Progenitor cell of endocrine pancreas (in vitro differentiated cells): ENCODE measurements around the gene TNNI2. TPM values are rescaled to one million over a fixed set of nuclear protein-coding genes. Genes with fewer than 3 reads are reported as not detected.

Experiments used
- DNase-seq: peaks from one replicate; pipeline ENCODE4 v3.0.0; 2021; ENCODE audit warnings: low spot score; ENCODE audit not compliant: unreplicated experiment
- H3K27ac Mint-ChIP-seq: 2 replicates; pipeline ENCODE4 v1.8.0; 2021; ENCODE audit warnings: mild to moderate bottlenecking, moderate library complexity, mixed read lengths
- H3K27me3 Mint-ChIP-seq: 2 replicates; pipeline ENCODE4 v1.8.0; 2021; ENCODE audit warnings: mixed read lengths
- H3K36me3 Mint-ChIP-seq: 2 replicates; pipeline ENCODE4 v1.8.0; 2022; ENCODE audit warnings: mixed read lengths; ENCODE audit not compliant: insufficient read depth
- H3K4me1 Mint-ChIP-seq: 2 replicates; pipeline ENCODE4 v1.8.0; 2021; ENCODE audit warnings: low read depth, mixed read lengths
- H3K4me3 Mint-ChIP-seq: 2 replicates; pipeline ENCODE4 v1.8.0; 2021; ENCODE audit warnings: low read depth, mild to moderate bottlenecking, moderate library complexity, mixed read lengths
- H3K9me3 Mint-ChIP-seq: 2 replicates; pipeline ENCODE4 v1.8.0; 2021; ENCODE audit warnings: low read depth, mixed read lengths
- CTCF ChIP-seq: fragments of 200-600 bp; sonication (generic); IDR thresholded peaks from one replicate; pipeline ENCODE4 v1.5.0; 2021; ENCODE audit warnings: antibody characterized with exemption, mild to moderate bottlenecking; ENCODE audit not compliant: unreplicated experiment
- total RNA-seq: library from RNA; stranded (reverse); gene quantifications from 2 replicates; pipeline ENCODE4 v1.2.1, GENCODE V29; 2021

Gene TNNI2
- total RNA-seq, 1 donor from 2014 or later = 0.55 TPM

- Mint-ChIP-seq H3K9me3 (no peaks in the 10 kb centered on the region), H3K4me3 (no peak overlapping the region), H3K36me3 (no peaks in the 10 kb centered on the region)
Observed at GRCh38 chr11:1815751-1816150, 23.0 kb upstream of the TNNI2 start.

GRCh38 chr11:1817000-1817399 is 21.8 kb upstream of the TNNI2 start:
- no peak for DNase-seq
- no peaks in the 10 kb centered on the region for H3K36me3 Mint-ChIP-seq
- peaks cover 3% of the 10 kb centered on the region for H3K4me1 Mint-ChIP-seq
- peaks cover 6% of the 10 kb centered on the region for H3K9me3 Mint-ChIP-seq
- no peak overlapping the region for H3K27ac Mint-ChIP-seq
- no peak overlapping the region for H3K4me3 Mint-ChIP-seq
- TF ChIP-seq CTCF = no peak
- H3K27me3 Mint-ChIP-seq = peaks cover 23% of the 10 kb centered on the region

More at GRCh38 chr11:1815751-1816150, 23.0 kb upstream of the TNNI2 start:
- Mint-ChIP-seq H3K27ac (no peak overlapping the region), H3K4me1 (peaks cover 3% of the 10 kb centered on the region), H3K27me3 (peaks cover 17% of the 10 kb centered on the region)
- TF ChIP-seq CTCF = no peak
- DNase-seq = no peak

GRCh38 chr11:1817511-1817910 is 21.3 kb upstream of the TNNI2 start:
- Mint-ChIP-seq H3K9me3 (peaks cover 6% of the 10 kb centered on the region), H3K4me3 (no peak overlapping the region), H3K4me1 (peaks cover 3% of the 10 kb centered on the region), H3K36me3 (no peaks in the 10 kb centered on the region), H3K27ac (no peak overlapping the region), H3K27me3 (peaks cover 20% of the 10 kb centered on the region)
- no peak for TF ChIP-seq CTCF
- DNase-seq = no peak

- Mint-ChIP-seq H3K4me3 (no peak overlapping the region), H3K9me3 (peaks cover 6% of the 10 kb centered on the region), H3K27ac (no peak overlapping the region), H3K27me3 (peaks cover 13% of the 10 kb centered on the region), H3K36me3 (no peaks in the 10 kb centered on the region), H3K4me1 (peaks cover 3% of the 10 kb centered on the region)
- TF ChIP-seq CTCF = no peak
- DNase-seq = no peak
Observed at GRCh38 chr11:1819074-1819473, 19.7 kb upstream of the TNNI2 start.

- no peak for TF ChIP-seq CTCF
- Mint-ChIP-seq H3K27me3 (peaks cover 11% of the 10 kb centered on the region), H3K36me3 (no peaks in the 10 kb centered on the region), H3K9me3 (peaks cover 6% of the 10 kb centered on the region), H3K27ac (peak overlapping the region; percentile 6), H3K4me1 (peaks cover 3% of the 10 kb centered on the region), H3K4me3 (no peak overlapping the region)
- DNase-seq = no peak
Observed at GRCh38 chr11:1820463-1821325, 18.1 kb upstream of the TNNI2 start.
